ENCODE measurements around the gene RHBG.

GRCh38 chr1:156376146-156376545 is 7.1 kb downstream of the RHBG start:
- no peak for TF ChIP-seq CTCF (IDR thresholded peaks at IDR 0.05)
- TF ChIP-seq EZH2 (IDR thresholded peaks at IDR 0.05; ENCODE audit: borderline replicate concordance, insufficient read depth, low read depth, low read length, poor library complexity, severe bottlenecking): no peak

Data from B cell (primary cell).